HG03108 (cell line): ENCODE results near the gene ARID3A.

Experiments used
- ATAC-seq: cut with Tn5 transposase; IDR thresholded peaks from one replicate; pipeline ENCODE4 v1.9.1; 2021; ENCODE audit warnings: moderate library complexity; ENCODE audit not compliant: unreplicated experiment

Gene ARID3A

GRCh38 chr19:960601-960938, 34.7 kb downstream of the ARID3A start:
- ATAC-seq, result no peak

GRCh38 chr19:961866-962620, 36.2 kb downstream of the ARID3A start:
- no peak for ATAC-seq

- ATAC-seq, result no peak
Measured at GRCh38 chr19:962683-963400, 37.0 kb downstream of the ARID3A start.

- no peak for ATAC-seq
Measured at GRCh38 chr19:963486-963951, 37.7 kb downstream of the ARID3A start.

- no peak for ATAC-seq
Measured at GRCh38 chr19:964116-964520, 38.3 kb downstream of the ARID3A start.

- no peak for ATAC-seq
Measured at GRCh38 chr19:964761-965694, 39.2 kb downstream of the ARID3A start.

- no peak for ATAC-seq
Measured at GRCh38 chr19:966485-967088, 40.8 kb downstream of the ARID3A start.

GRCh38 chr19:970695-971094, 44.9 kb downstream of the ARID3A start:
- ATAC-seq, result no peak

- ATAC-seq, result no peak
Measured at GRCh38 chr19:971795-972194, 46.0 kb downstream of the ARID3A start.

- no peak for ATAC-seq
Measured at GRCh38 chr19:972281-972680, 46.4 kb downstream of the ARID3A start.

GRCh38 chr19:973726-974563, 48.1 kb downstream of the ARID3A start:
- no peak for ATAC-seq

GRCh38 chr19:974564-975257, 48.9 kb downstream of the ARID3A start:
- no peak for ATAC-seq

GRCh38 chr19:976476-976875, 50.6 kb downstream of the ARID3A start:
- ATAC-seq, result no peak

- no peak for ATAC-seq
Measured at GRCh38 chr19:977058-977464, 51.2 kb downstream of the ARID3A start.

GRCh38 chr19:979318-979741, 53.5 kb downstream of the ARID3A start:
- no peak for ATAC-seq

GRCh38 chr19:980133-980998, 54.5 kb downstream of the ARID3A start:
- ATAC-seq, result no peak

GRCh38 chr19:982567-983170, 56.8 kb downstream of the ARID3A start:
- peak; percentile 56 for ATAC-seq
